Superior temporal gyrus (tissue), 1 donor: ENCODE measurements around the gene STAT5A.
"Not testable (repeated sequence)": the region's sequence is repeated elsewhere in the genome, so short reads cannot be mapped to it uniquely, and the experiment has no call there.

Experiments
- DNase-seq: peaks from one replicate; pipeline ENCODE4 v3.0.0-alpha.2; 2016; ENCODE audit errors: extremely low spot score

The STAT5A gene

GRCh38 chr17:42333053-42333452, 44.8 kb downstream of the STAT5A start:
- DNase-seq = no peak

GRCh38 chr17:42334677-42335076, 46.4 kb downstream of the STAT5A start:
- DNase-seq = no peak

GRCh38 chr17:42337442-42337841, 49.1 kb downstream of the STAT5A start:
- DNase-seq = no peak

GRCh38 chr17:42338427-42338985, 50.2 kb downstream of the STAT5A start:
- DNase-seq = no peak

GRCh38 chr17:42339221-42339620, 50.9 kb downstream of the STAT5A start:
- DNase-seq = no peak

GRCh38 chr17:42340691-42341127, 52.4 kb downstream of the STAT5A start:
- DNase-seq = no peak

GRCh38 chr17:42341568-42341967, 53.3 kb downstream of the STAT5A start:
- DNase-seq = no peak

GRCh38 chr17:42342242-42343008, 54.1 kb downstream of the STAT5A start:
- no peak for DNase-seq

GRCh38 chr17:42345396-42346073, 57.2 kb downstream of the STAT5A start:
- DNase-seq = no peak

GRCh38 chr17:42346481-42346880, 58.2 kb downstream of the STAT5A start:
- DNase-seq = no peak

GRCh38 chr17:42347198-42347597, 58.9 kb downstream of the STAT5A start:
- DNase-seq = no peak

- no peak for DNase-seq
These were observed 59.3 kb downstream of the STAT5A start for GRCh38 chr17:42347606-42348005.

GRCh38 chr17:42348104-42348503, 59.8 kb downstream of the STAT5A start:
- DNase-seq = no peak

- no peak for DNase-seq
These were observed 66.9 kb downstream of the STAT5A start for GRCh38 chr17:42354956-42355843.

GRCh38 chr17:42358434-42358833, 70.1 kb downstream of the STAT5A start:
- DNase-seq = no peak

- DNase-seq = no peak
These were observed 70.8 kb downstream of the STAT5A start for GRCh38 chr17:42359133-42359532.

- DNase-seq = not testable (repeated sequence)
These were observed 72.1 kb downstream of the STAT5A start for GRCh38 chr17:42360388-42360787.
